ENCODE results near the gene SIPA1L3. TPM values are rescaled to one million over a fixed set of nuclear protein-coding genes. Genes with fewer than 3 reads are reported as not detected.

Gene SIPA1L3
- total RNA-seq, 2 donors from 2014 or later = 9.8 to 10.0 TPM

DNA sequence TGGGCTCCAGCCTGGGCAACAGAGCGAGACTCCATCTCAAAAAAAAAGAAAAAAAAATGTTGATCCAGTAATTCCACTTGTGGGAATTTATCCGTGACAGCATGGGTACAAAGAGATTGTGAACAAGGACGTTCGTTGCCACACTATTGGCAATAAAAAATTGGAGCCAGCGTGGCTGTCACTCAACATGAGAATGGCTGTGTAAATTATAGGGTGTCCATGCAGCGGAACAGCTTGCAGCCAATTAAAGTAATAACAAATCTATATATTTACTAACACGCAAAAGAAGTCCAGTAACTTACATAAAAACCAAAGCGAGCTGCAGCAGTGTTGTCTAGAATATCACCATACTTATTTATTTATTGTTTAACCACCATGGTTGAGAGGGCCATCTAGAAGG, 297.7 kb downstream of the SIPA1L3 start:
- intact Hi-C loops (cut with DNase I) = no loop called here
- ATAC-seq = no peak
- DNase-seq = no peak

DNA sequence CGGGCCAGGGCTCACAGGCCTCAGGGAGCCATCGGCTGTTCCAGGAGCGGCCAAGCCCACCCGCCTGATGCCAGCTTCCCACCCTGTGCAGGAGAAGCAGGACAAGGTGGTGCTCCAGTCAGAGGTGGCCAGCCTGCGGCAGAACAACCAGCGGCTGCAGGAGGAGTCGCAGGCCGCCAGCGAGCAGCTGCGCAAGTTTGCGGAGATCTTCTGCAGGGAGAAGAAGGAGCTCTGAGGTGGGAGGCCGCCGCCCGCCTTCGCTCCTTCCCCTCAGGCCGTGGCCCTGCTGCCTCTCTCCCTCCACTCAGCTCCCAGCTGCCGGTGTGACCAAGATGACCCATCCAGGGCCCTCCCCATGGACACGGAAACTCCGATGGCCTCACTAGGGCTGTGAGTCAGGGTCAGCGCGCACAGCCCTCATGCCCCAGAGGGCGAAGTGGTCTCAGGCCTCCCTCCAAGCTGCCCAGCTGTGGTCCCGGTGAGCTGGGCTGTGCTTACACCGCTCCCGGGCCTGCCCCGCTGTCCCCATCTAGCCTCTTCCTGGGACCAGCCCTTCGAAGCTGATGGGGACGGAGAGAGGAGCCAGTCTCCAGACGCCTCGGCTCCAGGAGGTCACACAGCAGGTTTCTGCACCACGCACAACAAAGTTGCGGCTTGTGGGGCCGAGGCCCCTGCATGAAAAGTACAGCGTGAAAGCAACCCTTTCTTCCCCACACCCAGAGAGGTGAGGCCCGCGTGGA, 299.2 kb downstream of the SIPA1L3 start:
- intact Hi-C loops (cut with DNase I) = no loop called here
- no peak for ATAC-seq
- no peak for DNase-seq

DNA sequence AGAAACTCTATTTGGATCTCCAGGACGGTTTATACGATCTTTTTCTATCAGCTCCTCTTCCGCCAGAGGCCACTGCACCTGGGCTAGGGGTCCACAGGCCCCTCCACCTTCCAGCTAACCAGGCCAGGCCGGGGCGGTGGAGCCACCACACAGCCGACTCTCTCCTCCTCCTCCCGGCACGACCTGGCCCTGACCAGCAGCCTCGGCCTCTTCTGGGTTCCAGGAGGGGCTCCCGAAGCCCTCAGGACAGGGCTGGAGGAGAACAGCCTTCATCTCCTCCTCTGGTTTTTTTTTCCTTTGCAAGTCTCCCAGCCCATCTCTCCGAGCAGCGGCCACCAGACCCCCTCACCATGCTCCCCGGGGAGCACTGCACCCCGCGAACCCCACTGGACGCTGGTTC, 299.9 kb downstream of the SIPA1L3 start:
- DNase-seq (no peak), ATAC-seq (no peak)
- intact Hi-C loops (cut with DNase I) = no loop called here

DNA sequence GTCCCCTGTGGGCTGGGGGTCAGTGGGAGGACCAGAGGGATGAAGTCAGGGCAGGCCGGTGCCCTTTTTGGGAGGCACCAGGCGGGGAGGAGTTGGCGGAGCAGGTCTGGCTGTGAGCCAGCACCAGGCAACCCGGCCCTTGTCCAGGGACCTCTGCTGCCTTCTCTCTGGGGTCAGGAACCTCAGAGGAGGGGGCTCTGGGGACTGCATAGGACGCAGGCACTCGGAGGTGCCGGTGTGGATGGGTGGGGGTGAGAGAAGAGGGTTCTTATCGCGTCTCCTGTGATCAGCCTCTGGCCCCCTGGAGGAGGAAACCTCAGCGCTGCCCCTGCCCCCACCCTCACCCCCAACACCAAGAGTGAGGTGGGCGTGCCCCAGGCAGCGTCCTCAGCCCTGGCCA, 300.5 kb downstream of the SIPA1L3 start:
- no peak for DNase-seq
- ATAC-seq = no peak
- intact Hi-C loops (cut with DNase I) = no loop called here

DNA sequence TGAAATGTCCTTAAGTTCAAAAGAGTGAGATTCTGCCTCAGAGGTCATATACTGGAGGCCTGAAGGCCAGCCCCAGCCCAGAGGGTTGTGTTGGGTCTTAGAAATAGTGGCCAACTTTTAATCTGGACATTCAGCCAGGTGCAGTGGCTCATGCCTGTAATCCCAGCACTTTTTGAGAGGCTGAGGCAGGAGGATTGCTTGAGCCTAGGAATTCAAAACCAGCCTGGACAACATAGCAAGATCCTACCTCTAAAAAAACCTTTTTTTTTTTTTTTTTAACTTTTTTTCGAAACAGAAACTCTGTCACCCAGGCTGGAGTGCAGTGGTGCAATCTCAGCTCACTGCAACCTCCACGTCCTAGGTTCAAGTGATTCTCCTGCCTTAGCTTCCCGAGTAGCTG, 301.6 kb downstream of the SIPA1L3 start:
- intact Hi-C loops (cut with DNase I) = no loop called here
- no peak for ATAC-seq
- DNase-seq = no peak

DNA sequence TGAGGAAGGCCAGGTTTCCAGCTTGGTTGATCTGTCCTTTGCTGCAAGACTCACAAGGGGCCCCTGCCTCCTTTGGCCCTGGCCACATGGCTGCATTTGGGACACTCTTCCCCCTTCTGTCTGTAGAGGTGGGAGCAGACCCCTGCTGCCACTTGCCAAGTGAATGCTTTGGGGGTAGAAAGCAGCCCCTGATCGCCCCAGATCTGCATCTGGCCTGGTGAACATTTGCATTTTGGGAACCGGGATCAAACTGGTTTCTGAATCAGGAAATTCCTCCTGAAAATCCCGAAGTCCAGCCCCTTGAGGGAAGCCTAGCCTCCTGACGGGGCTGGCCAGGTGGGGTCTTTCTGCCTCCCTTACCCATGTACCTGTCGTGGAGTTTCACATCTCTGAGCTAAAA, 302.1 kb downstream of the SIPA1L3 start:
- DNase-seq = no peak
- intact Hi-C loops (cut with DNase I) = no loop called here
- ATAC-seq = no peak

DNA sequence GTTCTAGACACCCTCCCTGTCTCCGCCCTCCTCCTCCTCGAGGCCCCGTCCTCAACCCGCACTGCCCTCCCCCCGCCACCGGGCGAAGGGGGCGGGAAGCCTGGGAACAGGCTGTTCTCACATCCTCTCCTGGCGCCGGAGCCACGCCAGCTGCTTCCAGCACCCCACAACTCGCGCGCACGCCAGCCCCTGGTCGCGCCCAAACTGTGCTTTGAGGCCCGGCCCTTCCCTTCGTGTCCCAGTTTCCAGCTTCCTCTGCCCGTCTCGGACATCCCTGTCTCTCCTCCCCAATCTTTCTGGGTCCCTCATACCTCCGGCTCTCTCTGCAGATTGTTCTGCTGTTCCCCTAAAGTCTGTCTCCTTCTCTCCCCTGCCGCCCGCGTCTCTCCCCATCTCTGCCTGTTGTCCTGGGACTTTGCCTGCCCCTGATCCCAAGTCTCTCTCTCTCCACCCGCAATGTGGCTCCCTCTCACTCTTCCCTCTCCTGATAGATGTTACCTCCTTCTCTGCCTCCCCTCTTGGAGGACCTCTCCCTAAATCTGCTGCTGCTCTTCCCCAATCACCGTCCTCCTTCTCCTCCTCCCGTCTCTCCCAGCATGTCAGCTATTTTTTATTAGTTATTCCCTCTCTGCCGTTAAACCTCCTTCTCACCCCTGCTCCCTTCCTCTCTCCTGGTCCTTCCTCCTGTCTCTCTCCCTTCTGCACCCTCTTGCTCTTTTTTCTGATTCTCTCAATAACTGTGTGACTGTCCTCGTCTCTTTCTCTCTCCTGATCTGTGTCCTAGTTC, 302.9 kb downstream of the SIPA1L3 start:
- peak; percentile 84 for DNase-seq
- peak; percentile 80 to 84 for ATAC-seq
- intact Hi-C loops (cut with DNase I) = loop anchor here in 1 of 2 donors (10.0 kb wide), 1 partner anchor 75 kb away; no protein-coding TSS in a partner anchor

DNA sequence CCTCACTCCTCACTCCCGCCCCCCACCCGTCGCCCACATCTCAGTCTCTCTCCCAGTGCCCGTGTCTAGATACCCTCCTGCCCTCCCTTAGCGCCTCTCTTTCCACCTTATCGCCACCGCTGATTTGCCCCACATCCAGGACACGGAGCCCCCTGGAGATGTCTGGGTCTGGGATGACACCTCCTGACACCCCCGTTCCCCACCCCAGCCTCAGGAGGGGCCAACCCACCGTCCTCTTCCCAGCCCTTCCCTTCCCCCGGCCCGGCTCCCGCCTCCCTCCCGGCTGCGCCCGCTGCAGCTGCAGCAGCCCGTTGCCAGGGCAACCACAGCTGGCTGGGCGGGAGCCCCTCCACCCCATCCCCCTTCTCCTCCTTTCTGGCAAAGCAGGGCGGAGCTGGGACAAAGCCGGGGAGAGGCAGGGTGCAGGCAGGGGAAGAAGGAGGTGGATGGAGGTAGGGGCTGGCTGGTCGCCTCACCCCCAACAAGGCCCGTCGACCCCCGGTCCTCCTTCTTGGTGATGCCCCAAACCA, 303.5 kb downstream of the SIPA1L3 start:
- DNase-seq (peak; percentile 59), ATAC-seq (peak; percentile 50 to 63)
- intact Hi-C loops (cut with DNase I) = loop anchor here in 1 of 2 donors (10.0 kb wide), 1 partner anchor 76 kb away; no protein-coding TSS in a partner anchor

DNA sequence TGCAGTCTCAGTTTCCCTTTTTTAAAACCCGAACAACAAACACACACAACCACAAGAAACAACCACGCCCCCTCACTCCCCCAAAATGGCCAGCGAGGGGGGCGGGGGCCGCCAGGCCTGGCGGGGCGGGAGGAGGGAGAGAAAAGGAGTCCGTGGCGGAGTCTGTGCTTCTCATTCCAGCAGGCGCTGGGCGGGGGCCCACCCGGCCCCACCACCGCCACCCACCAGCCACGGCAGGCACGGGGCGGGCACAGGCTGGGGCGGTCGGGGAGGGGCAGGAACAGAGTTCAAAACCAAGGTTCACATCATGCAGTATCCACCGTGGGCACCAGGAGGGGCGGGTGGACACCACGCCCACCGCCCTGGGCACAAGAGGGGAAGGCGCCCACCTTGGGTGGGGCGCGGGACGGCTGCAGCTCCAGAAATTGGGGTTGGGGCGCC, 304.2 kb downstream of the SIPA1L3 start:
- DNase-seq (no peak), ATAC-seq (peak in 1 of 2 donors; percentile 5)
- intact Hi-C loops (cut with DNase I) = loop anchor here in 1 of 2 donors (10.0 kb wide), 1 partner anchor 76 kb away; no protein-coding TSS in a partner anchor

DNA sequence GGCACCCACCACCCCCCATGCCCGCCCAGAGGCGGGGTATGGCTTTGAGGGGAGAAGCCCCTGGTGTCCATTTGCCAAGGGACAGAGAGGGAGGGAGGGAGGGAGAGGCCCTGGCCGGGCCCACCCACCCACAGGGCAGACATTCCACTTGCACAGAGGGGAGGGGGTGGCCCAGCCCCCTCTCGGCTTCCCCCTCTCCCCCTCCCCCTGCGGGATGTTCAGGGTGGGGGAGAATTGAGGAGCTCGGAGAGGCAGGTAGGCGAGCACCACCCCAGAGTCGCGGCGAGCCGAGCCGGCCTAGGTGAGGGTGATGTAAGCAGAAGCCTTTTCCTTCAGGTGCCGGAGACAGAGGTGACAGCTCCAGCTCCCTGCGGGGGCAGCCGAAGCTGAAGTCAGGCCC, 304.8 kb downstream of the SIPA1L3 start:
- no peak for ATAC-seq
- DNase-seq = no peak
- intact Hi-C loops (cut with DNase I) = loop anchor here in 1 of 2 donors (10.0 kb wide), 1 partner anchor 77 kb away; no protein-coding TSS in a partner anchor

DNA sequence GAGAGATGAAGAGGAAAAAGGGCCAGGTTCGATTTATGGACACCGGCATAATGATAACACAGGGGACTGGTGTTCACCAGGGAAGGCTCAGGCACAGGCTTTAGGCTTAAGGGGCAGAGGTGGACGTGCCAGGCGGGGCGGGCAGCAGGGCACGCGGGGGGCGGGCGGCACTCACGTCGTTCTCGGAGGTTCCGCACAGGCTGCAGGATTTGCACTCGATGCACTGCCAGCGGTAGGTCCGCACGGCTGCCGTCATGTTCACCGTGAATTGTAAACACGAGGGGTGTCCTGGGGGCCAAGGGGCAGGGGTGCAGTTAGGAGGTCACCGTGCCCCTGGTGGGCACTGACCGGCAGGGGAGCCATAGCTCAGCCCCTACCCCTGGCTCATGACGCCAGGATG, 306.5 kb downstream of the SIPA1L3 start:
- DNase-seq (no peak), ATAC-seq (no peak)
- intact Hi-C loops (cut with DNase I) = loop anchor here in 1 of 2 donors (10.0 kb wide), 1 partner anchor 79 kb away; no protein-coding TSS in a partner anchor

DNA sequence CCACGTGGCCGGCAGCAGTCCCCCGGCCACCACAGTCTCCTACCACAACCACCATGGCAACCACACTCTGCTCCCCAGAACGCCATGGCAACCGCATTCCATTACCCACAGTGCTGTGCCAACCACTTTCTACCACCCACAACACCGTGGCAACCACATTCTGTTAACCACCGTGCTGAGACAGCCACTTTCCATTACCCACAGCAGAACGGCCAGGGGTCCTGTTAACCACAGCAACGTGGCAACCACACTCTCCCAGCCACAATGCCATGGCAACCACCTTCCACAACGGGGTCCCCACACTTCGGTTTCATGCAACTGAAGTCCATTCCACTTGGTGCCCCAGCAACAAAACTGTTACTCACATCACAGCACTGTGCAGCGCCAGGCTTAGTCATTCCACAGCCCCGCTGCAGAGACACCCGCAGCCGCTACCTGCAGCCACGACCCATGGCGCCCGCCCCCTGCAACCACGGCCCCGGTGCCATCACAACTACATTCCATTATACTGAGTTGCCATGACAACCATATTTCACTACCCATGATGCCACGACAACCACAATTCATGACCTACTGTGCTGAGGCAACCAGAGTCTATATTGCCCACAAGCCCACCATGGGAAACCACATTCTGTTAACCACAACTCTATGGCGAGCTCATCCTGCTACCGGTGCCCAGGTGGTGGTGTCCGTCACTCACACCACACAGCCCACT, 307.1 kb downstream of the SIPA1L3 start:
- ATAC-seq (no peak), DNase-seq (no peak)
- intact Hi-C loops (cut with DNase I) = loop anchor here in 1 of 2 donors (10.0 kb wide), 1 partner anchor 79 kb away; no protein-coding TSS in a partner anchor

DNA sequence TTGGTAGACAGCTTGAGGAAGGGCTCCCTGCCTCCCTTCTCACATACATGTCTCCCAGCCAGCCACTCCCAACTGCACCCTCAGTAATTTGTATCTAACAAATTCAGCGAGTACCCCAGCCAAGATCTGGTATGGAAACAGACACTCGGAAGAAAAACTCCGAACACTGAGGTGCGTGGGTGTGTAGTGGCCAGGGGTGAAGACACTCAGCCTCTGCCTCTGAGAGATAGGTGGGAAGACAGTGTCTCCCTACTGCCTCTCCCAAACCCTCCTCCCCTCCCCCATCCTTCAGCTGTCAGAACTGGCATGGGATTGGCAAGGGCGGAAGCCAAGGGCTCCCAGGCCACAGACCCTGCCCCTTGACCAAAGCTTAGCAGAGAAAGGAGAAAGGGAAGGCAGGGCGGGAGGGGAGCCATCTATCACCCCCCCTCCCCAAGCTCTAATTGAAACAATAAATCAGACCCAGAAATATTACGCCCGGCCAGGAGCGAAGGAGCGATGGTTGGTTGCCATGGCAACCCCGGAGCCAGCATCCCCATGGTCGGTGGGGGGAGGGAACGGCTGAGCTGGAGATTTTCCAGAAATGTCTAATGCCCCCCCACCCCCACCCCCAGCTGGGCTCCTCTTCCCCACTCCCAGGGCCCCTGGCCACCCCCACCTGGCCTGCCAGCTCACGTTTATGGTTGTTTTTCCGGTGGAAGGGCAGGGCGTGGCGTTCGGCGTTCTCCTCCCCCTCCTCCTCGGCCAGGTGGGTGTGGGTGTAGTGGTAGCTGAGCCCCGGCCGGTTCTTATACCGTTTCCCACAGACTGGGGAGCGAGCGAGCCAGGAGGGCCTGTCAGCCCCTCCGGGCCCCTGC, 310.0 kb downstream of the SIPA1L3 start:
- intact Hi-C loops (cut with DNase I) = loop anchor here in 1 of 2 donors (10.0 kb wide), 1 partner anchor 82 kb away; no protein-coding TSS in a partner anchor
- no peak for DNase-seq
- ATAC-seq = no peak

DNA sequence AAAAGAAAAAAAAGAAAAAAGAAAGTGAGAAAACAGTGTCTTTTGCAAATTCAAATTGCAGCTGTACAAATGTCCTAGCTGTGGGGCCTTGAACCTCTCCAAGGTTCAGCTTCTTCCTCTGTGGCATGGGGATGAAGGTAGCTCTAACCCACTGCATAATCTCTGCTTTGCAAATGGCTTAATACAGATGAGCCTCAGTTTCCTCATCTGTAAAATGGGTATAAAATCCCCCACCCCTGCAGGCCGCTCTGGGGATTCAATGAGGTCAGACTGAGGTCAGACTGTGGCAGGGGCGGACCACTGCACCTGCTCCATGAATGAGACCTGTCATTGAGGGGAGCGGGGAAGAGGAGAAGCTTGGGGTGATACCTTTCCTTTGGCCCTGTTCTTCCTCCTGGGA, 311.2 kb downstream of the SIPA1L3 start:
- intact Hi-C loops (cut with DNase I) = loop anchor here in 1 of 2 donors (10.0 kb wide), 1 partner anchor 83 kb away; no protein-coding TSS in a partner anchor
- DNase-seq = no peak

DNA sequence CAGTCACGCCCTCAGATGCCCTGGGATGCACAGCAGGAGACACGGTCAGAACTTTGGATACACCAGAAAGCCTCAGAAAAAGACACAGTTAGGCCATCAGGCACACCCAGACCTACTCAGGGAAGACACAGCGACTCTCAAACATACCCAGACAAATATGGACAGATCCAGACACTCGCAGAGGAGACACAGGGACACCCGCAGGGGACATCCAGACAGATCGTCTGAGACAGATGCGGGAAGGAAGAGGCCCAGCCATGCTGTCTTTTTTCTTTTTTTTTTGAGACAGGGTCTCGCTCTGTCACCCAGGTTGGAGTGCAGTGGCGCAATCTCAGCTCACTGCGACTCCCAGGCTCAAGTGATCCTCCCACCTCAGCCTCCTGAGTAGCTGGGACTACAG, 312.2 kb downstream of the SIPA1L3 start:
- ATAC-seq = no peak

More for the DNA sequence above, 311.2 kb downstream of the SIPA1L3 start:
- ATAC-seq = no peak

DNA sequence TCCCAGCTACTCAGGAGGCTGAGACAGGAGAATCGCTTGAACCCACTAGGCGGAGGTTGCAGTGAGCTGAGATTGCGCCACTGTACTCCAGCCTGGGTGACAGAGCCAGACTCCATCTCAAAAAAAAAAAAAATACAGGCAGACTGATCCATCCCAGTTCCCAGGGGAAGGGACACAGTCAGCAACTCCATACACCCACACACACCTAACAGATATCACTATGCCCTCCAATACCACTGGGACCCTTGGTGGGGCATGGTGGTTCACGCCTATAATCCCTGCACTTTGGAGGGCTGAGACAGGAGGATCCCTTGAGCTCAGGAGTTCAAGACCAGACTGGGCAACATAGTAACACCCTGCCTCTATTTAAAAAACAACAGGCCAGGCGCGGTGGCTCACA, 314.4 kb downstream of the SIPA1L3 start:
- no peak for DNase-seq
- no peak for ATAC-seq
- intact Hi-C loops (cut with DNase I) = loop anchor here in 1 of 2 donors (10.0 kb wide), 1 partner anchor 77 kb away; no protein-coding TSS in a partner anchor

More for the DNA sequence above, 312.2 kb downstream of the SIPA1L3 start:
- DNase-seq = no peak
- intact Hi-C loops (cut with DNase I) = loop anchor here in 1 of 2 donors (10.0 kb wide), 1 partner anchor 84 kb away; no protein-coding TSS in a partner anchor

DNA sequence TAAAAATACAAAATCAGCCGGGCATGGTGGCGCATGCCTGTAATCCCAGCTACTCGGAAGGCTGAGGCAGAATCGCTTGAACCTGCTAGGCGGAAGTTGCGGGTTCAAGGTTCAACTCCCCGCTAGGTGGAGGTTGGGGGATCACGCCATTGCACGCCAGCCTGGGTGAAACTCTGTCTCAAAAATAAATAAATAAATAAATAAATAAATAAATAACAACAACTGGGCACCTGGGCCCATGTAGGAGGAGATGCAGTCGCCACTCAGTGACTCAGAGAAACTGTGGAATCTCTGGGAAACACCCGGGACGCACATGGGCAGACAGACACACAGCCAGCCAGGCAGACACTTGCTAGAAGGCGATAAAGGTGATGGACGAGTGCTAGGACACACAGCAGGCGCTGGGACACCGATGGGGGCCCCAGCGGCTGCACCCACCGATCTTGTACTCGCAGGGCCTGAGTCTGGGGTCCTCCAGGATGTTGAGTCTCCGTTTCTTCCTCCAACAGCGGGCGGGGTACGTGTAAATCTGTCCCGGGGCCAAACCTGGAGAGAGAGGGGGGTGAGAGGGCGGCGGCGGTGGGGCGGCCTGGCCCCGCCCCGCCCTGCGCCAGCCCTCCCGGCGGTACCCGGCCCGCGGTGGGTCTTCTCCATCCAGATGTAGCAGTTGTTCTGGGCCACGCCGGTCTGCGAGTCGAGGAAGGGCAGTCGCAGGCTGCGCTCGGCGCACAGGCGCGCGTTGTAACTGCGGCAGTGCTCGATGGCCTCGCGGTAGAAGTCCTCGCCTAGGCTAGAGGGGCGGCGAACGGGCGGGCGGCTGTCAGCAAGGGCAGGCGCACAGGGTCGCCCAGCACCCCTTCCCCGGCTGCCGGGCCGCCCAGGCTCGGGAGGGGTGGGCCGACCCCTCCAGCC, 315.2 kb downstream of the SIPA1L3 start:
- DNase-seq = no peak
- ATAC-seq = no peak
- intact Hi-C loops (cut with DNase I) = loop anchor here in 1 of 2 donors (10.0 kb wide), 1 partner anchor 77 kb away; no protein-coding TSS in a partner anchor

All from left cardiac atrium (tissue), 4 donors.